OCI-LY1 (cell line): ENCODE results near the gene RAD51B.
A peak's percentile ranks its signal among the peaks of the same experiment; 100 is the strongest.

Experiments used
- H2AFZ ChIP-seq: fragments of 200-600 bp; sonication (generic), shearing (Covaris generic); 2 replicates; pipeline ENCODE4 v1.6.0; 2014; ENCODE audit warnings: antibody characterized with exemption, mild to moderate bottlenecking, low read length
- H3F3A ChIP-seq: fragments of 200-600 bp; sonication (generic), shearing (Covaris generic); 2 replicates; pipeline ENCODE4 v1.6.0; 2014; ENCODE audit warnings: mild to moderate bottlenecking, antibody characterized with exemption, low read length, moderate library complexity; ENCODE audit not compliant: insufficient read depth
- H3K27ac ChIP-seq: fragments of 200-600 bp; sonication (generic); 2 replicates; pipeline ENCODE4 v1.5.1; 2014; ENCODE audit warnings: low read length, mixed run types, mild to moderate bottlenecking, low read depth; ENCODE audit not compliant: poor library complexity, severe bottlenecking
- H3K27me3 ChIP-seq: fragments of 200-600 bp; sonication (generic); 2 replicates; pipeline ENCODE4 v1.6.0; 2014; ENCODE audit warnings: antibody characterized with exemption, mild to moderate bottlenecking, low read length, moderate library complexity; ENCODE audit not compliant: insufficient read depth
- H3K36me3 ChIP-seq: fragments of 200-600 bp; sonication (generic); 2 replicates; pipeline ENCODE4 v1.6.1; 2014; ENCODE audit warnings: mild to moderate bottlenecking, antibody characterized with exemption, low read length, moderate library complexity, mixed read lengths; ENCODE audit not compliant: insufficient read depth
- H3K4me1 ChIP-seq: fragments of 200-600 bp; sonication (generic); 2 replicates; pipeline ENCODE4 v1.5.1; 2014; ENCODE audit warnings: mild to moderate bottlenecking, low read length, moderate library complexity; ENCODE audit not compliant: insufficient read depth, severe bottlenecking
- H3K4me2 ChIP-seq: fragments of 200-600 bp; sonication (generic), shearing (Covaris generic); 2 replicates; pipeline ENCODE4 v1.6.1; 2014; ENCODE audit warnings: low read length
- H3K4me3 ChIP-seq: fragments of 200-600 bp; sonication (generic); 2 replicates; pipeline ENCODE4 v1.5.1; 2014; ENCODE audit warnings: low read length, low read depth, mild to moderate bottlenecking, mixed read lengths; ENCODE audit not compliant: poor library complexity, severe bottlenecking
- H3K79me2 ChIP-seq: fragments of 200-600 bp; shearing (Covaris generic); 2 replicates; pipeline ENCODE4 v1.6.1; 2016; ENCODE audit warnings: mixed run types, low read length, mixed read lengths; ENCODE audit not compliant: insufficient read depth
- H3K9ac ChIP-seq: fragments of 200-600 bp; sonication (generic), shearing (Covaris generic); 2 replicates; pipeline ENCODE4 v1.6.1; 2014; ENCODE audit warnings: mild to moderate bottlenecking, low read length, mixed read lengths
- H3K9me2 ChIP-seq: fragments of 200-600 bp; sonication (generic), shearing (Covaris generic); 2 replicates; pipeline ENCODE4 v1.6.1; 2014; ENCODE audit warnings: low read depth, mild to moderate bottlenecking, low read length, mixed read lengths
- H3K9me3 ChIP-seq: fragments of 200-600 bp; shearing (Covaris generic); 2 replicates; pipeline ENCODE4 v1.6.1; 2014; ENCODE audit warnings: low read length, mixed read lengths
- H4K20me1 ChIP-seq: fragments of 200-600 bp; sonication (generic), shearing (Covaris generic); 2 replicates; pipeline ENCODE4 v1.6.0; 2016; ENCODE audit warnings: mild to moderate bottlenecking, low read length; ENCODE audit not compliant: insufficient read depth
- EZH2 ChIP-seq: fragments of 200-600 bp; sonication (generic), shearing (Covaris generic); IDR thresholded peaks from 2 replicates; pipeline ENCODE4 v1.8.0; 2017; ENCODE audit warnings: borderline replicate concordance, mixed run types, mild to moderate bottlenecking, antibody characterized with exemption, low read length, moderate library complexity, mixed read lengths
- TF ChIP-seq, protein P1 (sequence below): fragments of 200-600 bp; sonication (generic), shearing (Covaris generic); IDR thresholded peaks from 2 replicates; pipeline ENCODE4 v1.5.1; 2017; ENCODE audit warnings: mild to moderate bottlenecking, antibody characterized with exemption, low read length, moderate library complexity, mixed read lengths

The RAD51B gene

DNA sequence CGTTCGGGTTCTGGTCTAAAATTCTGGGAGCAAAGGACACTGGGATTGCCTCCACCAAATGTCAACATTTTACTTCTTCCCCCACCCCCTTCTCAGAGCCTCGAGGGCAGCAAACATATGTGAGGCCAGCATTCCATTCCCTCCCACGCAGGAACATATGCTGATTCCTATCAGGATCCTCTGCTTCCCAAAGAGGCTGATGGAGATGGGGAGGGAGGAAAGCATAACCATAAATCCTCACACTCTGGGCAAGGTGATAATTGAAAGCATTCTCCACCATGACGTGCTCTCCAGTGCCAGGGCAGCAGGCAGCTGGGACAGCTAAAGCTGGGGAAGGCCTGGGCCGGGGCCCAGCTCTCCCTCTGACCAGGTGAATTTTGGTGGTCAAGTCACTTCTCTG is 578.2 kb downstream of the RAD51B start:
- Histone ChIP-seq H3K9me3 (no peaks in the 10 kb centered on the region), H3K27ac (no peak overlapping the region), H3K4me1 (peaks cover 32% of the 10 kb centered on the region), H3F3A (no peaks in the 10 kb centered on the region), H3K9me2 (no peaks in the 10 kb centered on the region), H3K79me2 (no peaks in the 10 kb centered on the region), H2AFZ (no peak overlapping the region), H3K27me3 (no peaks in the 10 kb centered on the region), H3K4me3 (no peak overlapping the region), H4K20me1 (no peaks in the 10 kb centered on the region), H3K9ac (no peak overlapping the region), H3K4me2 (no peak overlapping the region), H3K36me3 (no peaks in the 10 kb centered on the region)
- TF ChIP-seq, protein P1, sequence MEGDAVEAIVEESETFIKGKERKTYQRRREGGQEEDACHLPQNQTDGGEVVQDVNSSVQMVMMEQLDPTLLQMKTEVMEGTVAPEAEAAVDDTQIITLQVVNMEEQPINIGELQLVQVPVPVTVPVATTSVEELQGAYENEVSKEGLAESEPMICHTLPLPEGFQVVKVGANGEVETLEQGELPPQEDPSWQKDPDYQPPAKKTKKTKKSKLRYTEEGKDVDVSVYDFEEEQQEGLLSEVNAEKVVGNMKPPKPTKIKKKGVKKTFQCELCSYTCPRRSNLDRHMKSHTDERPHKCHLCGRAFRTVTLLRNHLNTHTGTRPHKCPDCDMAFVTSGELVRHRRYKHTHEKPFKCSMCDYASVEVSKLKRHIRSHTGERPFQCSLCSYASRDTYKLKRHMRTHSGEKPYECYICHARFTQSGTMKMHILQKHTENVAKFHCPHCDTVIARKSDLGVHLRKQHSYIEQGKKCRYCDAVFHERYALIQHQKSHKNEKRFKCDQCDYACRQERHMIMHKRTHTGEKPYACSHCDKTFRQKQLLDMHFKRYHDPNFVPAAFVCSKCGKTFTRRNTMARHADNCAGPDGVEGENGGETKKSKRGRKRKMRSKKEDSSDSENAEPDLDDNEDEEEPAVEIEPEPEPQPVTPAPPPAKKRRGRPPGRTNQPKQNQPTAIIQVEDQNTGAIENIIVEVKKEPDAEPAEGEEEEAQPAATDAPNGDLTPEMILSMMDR: no peak
- no peak for TF ChIP-seq EZH2

DNA sequence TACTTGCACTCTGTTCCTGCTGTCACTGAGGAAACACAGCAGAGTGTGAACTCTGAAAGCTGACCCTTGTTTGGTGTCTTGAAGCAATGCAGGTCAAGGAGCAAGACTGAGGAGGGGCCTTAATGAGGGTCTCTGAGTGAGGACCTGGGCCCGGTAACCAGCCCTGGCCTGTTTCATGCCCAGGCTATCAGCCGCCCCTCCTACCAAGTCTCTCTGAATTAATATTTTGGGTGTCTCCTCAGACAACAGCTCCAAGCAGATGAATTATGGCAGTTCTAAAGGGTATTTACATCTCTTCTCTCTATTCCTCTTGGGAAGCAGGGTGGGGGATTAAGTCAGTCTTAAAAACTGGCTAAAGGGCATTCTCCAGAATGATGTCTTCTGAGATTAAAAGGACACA is 578.8 kb downstream of the RAD51B start:
- no peak overlapping the region for H3K27ac ChIP-seq
- H3K27me3 ChIP-seq: no peaks in the 10 kb centered on the region
- no peaks in the 10 kb centered on the region for H4K20me1 ChIP-seq
- peaks cover 37% of the 10 kb centered on the region for H3K4me1 ChIP-seq
- no peaks in the 10 kb centered on the region for H3K9me2 ChIP-seq
- no peak overlapping the region for H3K9ac ChIP-seq
- H3F3A ChIP-seq: no peaks in the 10 kb centered on the region
- H3K9me3 ChIP-seq: no peaks in the 10 kb centered on the region
- H3K4me2 ChIP-seq: no peak overlapping the region
- no peaks in the 10 kb centered on the region for H3K79me2 ChIP-seq
- no peak overlapping the region for H3K4me3 ChIP-seq
- H3K36me3 ChIP-seq: no peaks in the 10 kb centered on the region
- H2AFZ ChIP-seq: no peak overlapping the region
- TF ChIP-seq, protein P1: no peak
- TF ChIP-seq EZH2: no peak

DNA sequence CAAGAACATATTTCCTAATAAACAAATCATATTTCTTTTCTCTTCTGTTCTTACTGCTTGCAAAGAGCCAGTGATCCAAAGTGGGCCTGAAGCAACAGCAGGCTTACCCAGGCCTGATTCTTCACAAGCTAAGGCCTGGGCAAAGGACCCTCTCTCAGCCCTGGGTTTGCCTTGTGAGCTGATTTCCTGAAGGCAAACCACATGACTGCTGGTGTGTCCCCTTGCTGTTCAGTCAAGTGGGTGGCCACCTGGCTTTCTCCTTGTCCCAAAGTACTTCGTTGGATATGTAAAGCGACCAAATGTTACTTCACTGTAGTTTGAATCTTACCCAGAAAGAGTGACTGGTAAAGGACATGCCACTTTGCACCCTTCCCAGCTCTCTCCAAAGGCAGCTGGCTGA is 580.4 kb downstream of the RAD51B start:
- Histone ChIP-seq H3K27me3 (no peaks in the 10 kb centered on the region), H3K36me3 (no peaks in the 10 kb centered on the region), H3K9me3 (no peaks in the 10 kb centered on the region), H4K20me1 (no peaks in the 10 kb centered on the region), H3K79me2 (no peaks in the 10 kb centered on the region), H3K4me3 (no peak overlapping the region), H3K4me1 (peaks cover 53% of the 10 kb centered on the region), H3K27ac (peak overlapping the region; percentile 20), H3K9ac (no peak overlapping the region), H2AFZ (no peak overlapping the region), H3K4me2 (no peak overlapping the region), H3K9me2 (no peaks in the 10 kb centered on the region), H3F3A (peaks cover 10% of the 10 kb centered on the region)
- no peak for TF ChIP-seq EZH2
- TF ChIP-seq, protein P1: no peak
